SK-N-MC (cell line): ENCODE results near the gene TRAPPC14.

Experiments
- EZH2 ChIP-seq: fragments of 200-600 bp; sonication (generic); IDR thresholded peaks from one replicate; pipeline ENCODE4 v1.6.1; 2017; ENCODE audit warnings: antibody characterized with exemption
- FOXP2 ChIP-seq: optimal IDR thresholded peaks from 2 replicates; pipeline ENCODE3; 2011; ENCODE audit warnings: mild to moderate bottlenecking, moderate library complexity; ENCODE audit not compliant: insufficient read depth; ENCODE audit errors: extremely low read length, control extremely low read depth
- POLR2AphosphoS5 ChIP-seq: IDR thresholded peaks from 2 replicates; pipeline ENCODE4 v1.6.1; 2012; ENCODE audit warnings: mild to moderate bottlenecking, low read depth, low read length, borderline replicate concordance

- TF ChIP-seq POLR2AphosphoS5 (no peak), EZH2 (no peak), FOXP2 (no peak)
Measured at GRCh38 chr7:100109521-100110163, 48.9 kb downstream of the TRAPPC14 start.
